Measurements from ENCODE around the gene FLYWCH1. TPM values are rescaled to one million over a fixed set of nuclear protein-coding genes. Genes with fewer than 3 reads are reported as not detected.

FLYWCH1 gene
- total and polyA plus RNA-seq, 2 of the 8 experiments (the other 6 are each of a cell fraction or from before 2014, with no cell fraction given), result 12.4 to 23.5 TPM

DNA sequence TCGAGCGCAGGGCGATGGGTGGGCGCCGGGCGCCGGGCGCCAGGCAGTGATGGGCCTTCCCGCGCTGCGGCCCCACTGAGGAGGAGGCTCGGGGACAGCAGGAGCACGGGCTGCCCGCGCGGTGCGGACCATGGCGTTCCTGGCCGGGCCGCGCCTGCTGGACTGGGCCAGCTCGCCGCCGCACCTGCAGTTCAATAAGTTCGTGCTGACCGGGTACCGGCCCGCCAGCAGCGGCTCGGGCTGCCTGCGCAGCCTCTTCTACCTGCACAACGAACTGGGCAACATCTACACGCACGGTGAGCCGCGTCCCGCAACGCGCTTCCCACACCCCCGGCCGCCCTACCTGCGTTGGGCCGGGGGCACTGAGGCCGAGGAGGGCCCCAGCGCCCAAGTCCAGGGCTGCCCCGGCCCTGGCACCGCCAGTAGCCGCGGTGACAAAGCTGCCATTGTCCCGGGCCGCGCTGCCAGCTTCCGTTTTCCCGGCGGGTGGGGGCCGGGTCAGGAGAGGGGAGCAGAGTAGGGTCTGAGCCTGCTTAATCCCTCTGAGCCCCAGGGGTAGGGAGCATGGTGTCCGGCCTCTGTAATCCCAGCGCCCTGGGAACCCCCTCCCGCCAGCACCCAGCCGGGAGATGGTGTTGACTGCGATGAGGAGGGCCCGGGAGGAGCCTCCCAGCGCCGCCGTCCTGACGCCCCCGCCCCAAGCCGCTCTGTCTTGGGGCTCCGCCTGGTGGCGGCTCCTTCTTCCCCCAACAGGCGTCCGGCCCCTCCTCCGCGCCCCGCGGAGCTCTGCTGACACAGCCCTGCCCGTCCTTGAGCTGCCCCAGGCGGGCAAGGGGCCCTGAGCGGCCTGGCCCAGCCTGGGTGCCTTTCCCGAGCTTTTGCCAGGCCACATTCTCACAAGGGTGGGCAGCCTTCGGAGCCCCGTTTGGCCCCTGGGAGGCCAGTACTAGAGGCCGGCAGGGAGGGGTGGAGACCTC, 58.1 kb downstream of the FLYWCH1 start (continued):
- TF ChIP-seq TAF1 (IDR thresholded peaks at IDR 0.05; ENCODE audit: low read depth, low read length) (peak; percentile 59), KDM4A (IDR thresholded peaks at IDR 0.05; ENCODE audit: low read depth, low read length, severe bottlenecking) (no peak), SIN3A (conservative IDR thresholded peaks at IDR 0.05 in 1 of 2, IDR thresholded peaks at IDR 0.05 in 1 of 2; ENCODE audit: low read depth in 1 of 2, low read length in 2 of 2) (peak; percentile 75 to 80; a peak in 2 of 4 replicates), TBP (IDR thresholded peaks at IDR 0.05; ENCODE audit: low read depth, low read length) (0 out of 2 replicates have a peak, but pooled peaks have one; percentile 24), BRCA1 (IDR thresholded peaks at IDR 0.05; ENCODE audit: low read depth, low read length) (no peak), TEAD4 (IDR thresholded peaks at IDR 0.05; ENCODE audit: low read depth, low read length) (no peak), TAF7 (optimal IDR thresholded peaks at IDR 0.05; ENCODE audit: borderline replicate concordance, low read depth, low read length) (peak; percentile 56), RBBP5 (IDR thresholded peaks at IDR 0.05; ENCODE audit: borderline replicate concordance, low read depth, low read length) (no peak), RXRA (IDR thresholded peaks at IDR 0.05; ENCODE audit: insufficient read depth, low read depth, low read length) (no peak), RAD21 (IDR thresholded peaks at IDR 0.05 in 1 of 2, conservative IDR thresholded peaks at IDR 0.05 in 1 of 2; ENCODE audit: low read depth in 2 of 2, low read length in 2 of 2) (peak; percentile 28 to 43; a peak in 2 of 4 replicates), CEBPB (IDR thresholded peaks at IDR 0.05; ENCODE audit: low read depth, low read length) (no peak), NRF1 (IDR thresholded peaks at IDR 0.05; ENCODE audit: low read depth, low read length) (no peak), ZNF274 (IDR thresholded peaks at IDR 0.05; ENCODE audit: borderline replicate concordance, extremely low read depth, low read length) (no peak), SUZ12 (IDR thresholded peaks at IDR 0.05; ENCODE audit: low read length) (no peak), CBX8 (IDR thresholded peaks at IDR 0.05; ENCODE audit: borderline replicate concordance, low read depth, low read length) (no peak), GTF2F1 (IDR thresholded peaks at IDR 0.05; ENCODE audit: borderline replicate concordance, low read depth, low read length) (no peak), SIRT6 (IDR thresholded peaks at IDR 0.05; ENCODE audit: low read length) (no peak), HDAC6 (IDR thresholded peaks at IDR 0.05; ENCODE audit: low read depth, low read length) (no peak), GABPA (IDR thresholded peaks at IDR 0.05; ENCODE audit: borderline replicate concordance, insufficient read depth, low read length) (peak; percentile 44; the same call in 1 of the 2 replicates), YY1 (IDR thresholded peaks at IDR 0.05; ENCODE audit: low read depth, low read length) (no peak)
- TF ChIP-seq, protein P1, sequence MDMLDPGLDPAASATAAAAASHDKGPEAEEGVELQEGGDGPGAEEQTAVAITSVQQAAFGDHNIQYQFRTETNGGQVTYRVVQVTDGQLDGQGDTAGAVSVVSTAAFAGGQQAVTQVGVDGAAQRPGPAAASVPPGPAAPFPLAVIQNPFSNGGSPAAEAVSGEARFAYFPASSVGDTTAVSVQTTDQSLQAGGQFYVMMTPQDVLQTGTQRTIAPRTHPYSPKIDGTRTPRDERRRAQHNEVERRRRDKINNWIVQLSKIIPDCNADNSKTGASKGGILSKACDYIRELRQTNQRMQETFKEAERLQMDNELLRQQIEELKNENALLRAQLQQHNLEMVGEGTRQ (IDR thresholded peaks at IDR 0.05; ENCODE audit: low read length), result no peak
- TF ChIP-seq, protein P2, sequence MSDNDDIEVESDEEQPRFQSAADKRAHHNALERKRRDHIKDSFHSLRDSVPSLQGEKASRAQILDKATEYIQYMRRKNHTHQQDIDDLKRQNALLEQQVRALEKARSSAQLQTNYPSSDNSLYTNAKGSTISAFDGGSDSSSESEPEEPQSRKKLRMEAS (IDR thresholded peaks at IDR 0.05), result no peak; the same call in 1 of the 2 replicates

All from H1 (cell line).